HEK293T (cell line): Measurements from ENCODE around the gene SUMO3.

ENCODE experiments used
- FOXA1 ChIP-seq: fragments of 450-650 bp; IDR thresholded peaks from 2 replicates; pipeline ENCODE4 v1.6.1; 2016; ENCODE audit warnings: mild to moderate bottlenecking
- FOXK2 ChIP-seq: fragments of 450-650 bp; IDR thresholded peaks from 2 replicates; pipeline ENCODE4 v1.6.1; 2016; ENCODE audit warnings: mild to moderate bottlenecking
- SP1 ChIP-seq: fragments of 450-650 bp; IDR thresholded peaks from 2 replicates; pipeline ENCODE4 v1.6.1; 2017
- SUZ12 ChIP-seq: fragments of 450-650 bp; IDR thresholded peaks from 2 replicates; pipeline ENCODE4 v1.6.1; 2016; ENCODE audit warnings: mild to moderate bottlenecking
- TARDBP ChIP-seq: fragments of 450-650 bp; IDR thresholded peaks from 2 replicates; pipeline ENCODE4 v1.6.1; 2016

DNA sequence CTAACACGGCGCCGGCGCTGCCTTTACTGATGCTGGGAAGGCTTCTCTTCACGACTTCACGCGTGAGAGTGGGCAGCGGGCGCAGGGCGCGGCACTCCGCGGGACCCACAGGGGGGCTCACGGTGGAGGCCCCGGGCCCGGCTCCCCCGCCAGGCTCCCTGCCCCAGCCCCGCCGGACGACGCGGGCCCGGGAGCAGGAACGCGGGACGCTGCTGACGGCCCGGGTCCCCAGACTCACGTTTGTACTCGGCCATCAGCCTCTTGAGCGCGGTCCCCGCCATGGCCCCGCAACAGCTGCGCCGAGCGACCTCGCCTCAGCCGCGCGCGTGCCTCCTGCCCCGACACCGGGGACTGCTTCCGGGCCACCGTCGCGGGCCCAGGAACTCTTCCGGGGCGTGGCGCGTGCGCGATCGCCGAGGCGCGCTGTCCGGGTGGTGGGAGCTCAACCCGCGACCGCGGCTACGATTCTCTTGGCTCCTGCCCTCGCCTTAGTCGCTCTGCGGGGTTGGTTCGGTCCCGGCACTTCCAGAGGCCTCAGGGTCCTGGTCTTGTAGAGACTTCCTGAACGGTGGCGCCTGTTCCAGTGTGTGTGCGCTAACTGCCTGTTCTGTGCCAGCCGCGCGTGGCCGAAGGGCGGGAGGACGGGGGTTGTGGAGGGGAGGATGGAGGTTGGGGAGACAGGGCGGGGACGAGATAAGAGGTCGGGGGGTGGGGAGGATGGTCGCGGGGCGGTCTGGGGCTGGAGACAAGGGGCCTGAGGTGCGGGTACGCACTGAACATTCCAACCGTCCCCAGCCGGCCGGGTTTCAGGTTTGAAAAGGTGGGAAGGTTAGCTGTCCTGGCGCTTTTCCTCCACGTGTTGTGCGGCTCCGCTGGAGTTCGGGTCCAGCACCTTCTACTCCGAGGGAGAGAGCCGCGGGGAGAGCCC lies 16.1 kb downstream of the SUMO3 start, which contains the start of gene UBE2G2:
- TF ChIP-seq SP1 = no peak
- TF ChIP-seq FOXK2 = no peak
- TF ChIP-seq SUZ12 = no peak
- TF ChIP-seq FOXA1 = no peak
- no peak for TF ChIP-seq TARDBP
